ENCODE data around the gene ABI1. TPM values are rescaled to one million over a fixed set of nuclear protein-coding genes. Genes with fewer than 3 reads are reported as not detected.
"Not testable (repeated sequence)": the region's sequence is repeated elsewhere in the genome, so short reads cannot be mapped to it uniquely, and the experiment has no call there.

Gene ABI1
- total and polyA plus RNA-seq, 3 donors from 2014 or later, result 34.6 to 67.6 (median 48.0) TPM

GRCh38 chr10:26860102-26860442, 686 bp downstream of the ABI1 start:
- intact Hi-C loops (cut with DNase I; ENCODE audit: low total_unique reads), result no loop called here
- Histone ChIP-seq H3K9me3 (no peaks in the 10 kb centered on the region), H3K4me1 (peaks cover 6% of the 10 kb centered on the region), H3K4me3 (peak overlapping the region; percentile 98 to 99), H3K27ac (peak overlapping the region; percentile 92 to 95), H3K27me3 (no peaks in the 10 kb centered on the region), H3K36me3 (ENCODE audit: low read depth, missing control alignments) (no peaks in the 10 kb centered on the region)
- TF ChIP-seq CTCF (IDR thresholded peaks at IDR 0.05), result no peak
- no peak for TF ChIP-seq POLR2A (IDR thresholded peaks at IDR 0.05)
- DNase-seq, result peak; percentile 62
- 0 to 2% methylated on average over 17 to 23 of the region's 24 CpGs for WGBS, 2 donors

DNA sequence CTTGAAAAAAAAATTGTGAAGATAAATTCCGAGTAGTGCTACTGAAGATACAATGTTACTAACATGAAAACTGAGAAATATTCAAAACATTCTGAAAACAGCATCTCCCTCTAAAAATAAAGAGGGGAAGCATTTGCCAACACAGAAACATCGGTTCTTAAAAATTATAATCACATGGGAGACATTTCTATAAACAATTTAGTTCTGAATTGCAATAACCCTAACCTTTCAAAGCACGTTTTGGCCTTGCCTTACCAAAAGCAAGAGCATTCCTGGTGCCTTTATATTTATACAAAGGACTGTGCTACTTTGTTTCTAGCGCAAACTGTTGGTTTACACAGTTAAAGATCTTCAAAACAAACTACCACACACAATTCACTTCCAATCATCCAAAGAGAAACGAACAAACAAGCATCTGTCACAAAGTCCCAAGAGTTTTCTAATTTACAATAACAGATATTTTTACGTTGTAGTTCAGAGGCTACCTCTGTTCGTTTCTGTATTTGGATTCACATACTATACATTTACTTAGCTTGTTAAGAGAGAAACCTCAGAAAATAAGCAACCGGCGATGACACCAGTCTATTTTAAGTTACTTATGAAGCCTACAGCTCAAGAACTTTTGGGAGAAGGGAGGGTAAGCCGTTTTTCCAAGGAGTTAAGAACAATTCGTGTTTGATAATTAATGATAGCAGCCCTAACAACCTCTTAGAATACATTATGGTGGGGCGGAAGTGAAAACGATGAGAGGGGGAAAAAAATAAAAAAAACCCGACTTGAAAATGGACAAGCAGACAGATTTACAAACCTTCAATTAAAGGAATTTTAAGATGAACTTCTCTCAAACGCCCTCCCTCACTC, 1.3 kb downstream of the ABI1 start:
- WGBS, 2 donors, result 0 to 1% methylated on average over 15 of the region's 15 CpGs
- intact Hi-C loops (cut with DNase I; ENCODE audit: low total_unique reads), result no loop called here

DNA sequence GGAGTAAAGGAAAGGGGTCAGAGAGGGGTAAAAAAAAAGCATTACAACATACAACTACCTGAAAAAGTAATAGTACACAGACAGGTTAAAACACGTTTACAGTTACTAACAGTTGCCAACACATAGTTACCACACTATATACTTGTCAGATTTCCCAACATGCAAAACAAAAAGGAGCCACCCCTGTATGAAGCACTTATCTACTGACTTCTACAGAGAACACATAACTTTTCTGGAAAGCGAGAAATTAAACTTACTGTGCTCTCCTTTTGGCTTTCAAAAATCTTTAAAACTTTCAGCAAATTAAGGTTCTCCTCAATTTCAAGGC, 2.1 kb downstream of the ABI1 start:
- Histone ChIP-seq H3K27ac (peak overlapping the region in 1 of 2 donors; percentile 95), H3K4me3 (peak overlapping the region; percentile 1 to 98), H3K27me3 (no peaks in the 10 kb centered on the region), H3K36me3 (ENCODE audit: low read depth, missing control alignments) (no peaks in the 10 kb centered on the region), H3K4me1 (peaks cover 6% of the 10 kb centered on the region), H3K9me3 (no peaks in the 10 kb centered on the region)
- intact Hi-C loops (cut with DNase I; ENCODE audit: low total_unique reads), result no loop called here
- WGBS, 2 donors, result 10 to 12% methylated on average over 2 of the region's 2 CpGs
- DNase-seq, result no peak
- TF ChIP-seq POLR2A (IDR thresholded peaks at IDR 0.05), result no peak
- no peak for TF ChIP-seq CTCF (IDR thresholded peaks at IDR 0.05)

More for the DNA sequence above, 1.3 kb downstream of the ABI1 start:
- TF ChIP-seq CTCF (IDR thresholded peaks at IDR 0.05), result no peak
- H3K27me3 ChIP-seq, result no peaks in the 10 kb centered on the region
- peak overlapping the region; percentile 98 to 99 for H3K4me3 ChIP-seq
- no peak for DNase-seq
- peaks cover 6% of the 10 kb centered on the region for H3K4me1 ChIP-seq
- H3K27ac ChIP-seq, result peak overlapping the region; percentile 92 to 95
- no peaks in the 10 kb centered on the region for H3K36me3 ChIP-seq (ENCODE audit: low read depth, missing control alignments)
- no peaks in the 10 kb centered on the region for H3K9me3 ChIP-seq

- 39 to 41% methylated on average over 7 of the region's 7 CpGs for WGBS, 2 donors
- H3K36me3 ChIP-seq (ENCODE audit: low read depth, missing control alignments), result no peaks in the 10 kb centered on the region
- TF ChIP-seq POLR2A (IDR thresholded peaks at IDR 0.05), result no peak
- no peak for DNase-seq
- peak overlapping the region in 1 of 2 donors; percentile 98 for H3K4me3 ChIP-seq
- H3K9me3 ChIP-seq, result no peaks in the 10 kb centered on the region
- no peaks in the 10 kb centered on the region for H3K27me3 ChIP-seq
- H3K27ac ChIP-seq, result no peak overlapping the region
- intact Hi-C loops (cut with DNase I; ENCODE audit: low total_unique reads), result no loop called here
- H3K4me1 ChIP-seq, result peaks cover 6% of the 10 kb centered on the region
Observed at GRCh38 chr10:26857991-26858706, 2.6 kb downstream of the ABI1 start.

DNA sequence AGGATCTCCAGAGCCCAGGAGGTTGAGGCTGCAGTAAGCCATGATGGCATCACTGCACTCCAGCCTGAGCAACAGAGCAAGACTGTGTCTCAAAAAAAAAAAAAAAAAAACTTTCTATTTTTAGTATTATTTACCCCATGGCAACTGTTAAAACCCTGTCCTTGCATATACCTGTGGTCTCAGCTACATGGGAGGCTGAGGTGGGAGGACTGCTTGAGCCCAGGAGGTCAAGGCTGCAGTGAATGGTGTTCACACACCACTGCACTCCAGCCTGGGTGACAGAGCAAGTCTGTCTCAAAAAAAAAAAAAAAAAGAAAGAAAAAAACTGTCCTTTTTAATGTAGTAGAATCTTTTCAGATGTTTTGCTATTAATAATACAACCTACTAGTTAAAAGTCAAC, 3.2 kb downstream of the ABI1 start:
- H3K27ac ChIP-seq; H3K4me1 ChIP-seq; H3K4me3 ChIP-seq; H3K9me3 ChIP-seq; H3K36me3 ChIP-seq (ENCODE audit: low read depth, missing control alignments); H3K27me3 ChIP-seq; intact Hi-C loops (cut with DNase I; ENCODE audit: low total_unique reads); DNase-seq: not testable (repeated sequence)

Measured in testis (tissue), 3 donors.